Hepatocyte (in vitro differentiated cells): Measurements from ENCODE around the gene TROAP.

ENCODE experiments used
- EZH2phosphoT487 ChIP-seq: fragments of 200-600 bp; sonication (generic); IDR thresholded peaks from one replicate; pipeline ENCODE4 v1.6.1; 2018; ENCODE audit warnings: antibody characterized with exemption, mild to moderate bottlenecking, low read depth, moderate library complexity; ENCODE audit not compliant: unreplicated experiment, severe bottlenecking
- TF ChIP-seq, protein P1 (sequence below): fragments of 200-600 bp; sonication (generic); IDR thresholded peaks from 2 replicates; pipeline ENCODE4 v1.5.1; 2016; ENCODE audit warnings: antibody characterized with exemption, mild to moderate bottlenecking; ENCODE audit not compliant: poor library complexity

DNA sequence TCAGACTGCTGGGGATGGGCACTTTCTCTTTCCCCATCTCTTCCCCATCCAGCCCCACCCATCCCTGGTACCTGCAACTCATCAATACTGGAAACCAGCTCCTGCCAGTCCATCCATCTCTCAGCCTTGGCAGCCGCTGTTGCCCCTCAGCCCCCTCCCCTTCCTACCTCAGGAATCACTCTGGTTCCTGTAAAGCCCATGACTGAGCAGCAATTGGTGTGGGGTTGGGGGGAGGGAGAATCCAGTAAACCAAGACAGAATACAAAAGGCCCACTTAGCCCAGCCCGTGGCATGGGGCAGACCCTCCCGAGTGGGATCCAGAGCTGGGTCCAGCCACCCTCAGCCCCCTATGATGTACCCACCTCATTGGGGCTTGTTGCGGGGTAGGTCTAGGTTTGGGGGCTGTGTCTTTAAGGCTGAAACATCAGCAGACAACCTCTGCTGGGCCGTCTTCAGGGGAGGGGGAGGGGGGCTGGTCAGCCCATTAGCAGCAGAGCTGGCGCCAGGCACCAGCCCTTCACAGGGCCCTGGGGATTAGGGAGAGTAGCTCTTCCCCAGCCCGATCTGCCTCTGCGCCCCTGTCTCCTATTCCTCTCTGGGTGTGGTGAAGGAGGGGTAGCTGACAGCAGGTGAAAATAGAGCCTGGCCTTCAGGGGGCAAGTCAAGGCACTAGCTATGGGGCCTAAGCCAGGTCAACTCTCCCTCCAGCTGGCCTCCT lies 28.8 kb upstream of the TROAP start:
- TF ChIP-seq, protein P1, sequence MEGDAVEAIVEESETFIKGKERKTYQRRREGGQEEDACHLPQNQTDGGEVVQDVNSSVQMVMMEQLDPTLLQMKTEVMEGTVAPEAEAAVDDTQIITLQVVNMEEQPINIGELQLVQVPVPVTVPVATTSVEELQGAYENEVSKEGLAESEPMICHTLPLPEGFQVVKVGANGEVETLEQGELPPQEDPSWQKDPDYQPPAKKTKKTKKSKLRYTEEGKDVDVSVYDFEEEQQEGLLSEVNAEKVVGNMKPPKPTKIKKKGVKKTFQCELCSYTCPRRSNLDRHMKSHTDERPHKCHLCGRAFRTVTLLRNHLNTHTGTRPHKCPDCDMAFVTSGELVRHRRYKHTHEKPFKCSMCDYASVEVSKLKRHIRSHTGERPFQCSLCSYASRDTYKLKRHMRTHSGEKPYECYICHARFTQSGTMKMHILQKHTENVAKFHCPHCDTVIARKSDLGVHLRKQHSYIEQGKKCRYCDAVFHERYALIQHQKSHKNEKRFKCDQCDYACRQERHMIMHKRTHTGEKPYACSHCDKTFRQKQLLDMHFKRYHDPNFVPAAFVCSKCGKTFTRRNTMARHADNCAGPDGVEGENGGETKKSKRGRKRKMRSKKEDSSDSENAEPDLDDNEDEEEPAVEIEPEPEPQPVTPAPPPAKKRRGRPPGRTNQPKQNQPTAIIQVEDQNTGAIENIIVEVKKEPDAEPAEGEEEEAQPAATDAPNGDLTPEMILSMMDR = no peak
- no peak for TF ChIP-seq EZH2phosphoT487
